PFSK-1 (cell line): ENCODE results near the gene DUSP16.

Source experiments
- POLR2AphosphoS5 ChIP-seq: IDR thresholded peaks from 2 replicates; pipeline ENCODE4 v1.6.1; 2012; ENCODE audit warnings: low read depth, mild to moderate bottlenecking, control low read depth, low read length, moderate library complexity
- SIN3A ChIP-seq: IDR thresholded peaks from 2 replicates; pipeline ENCODE4 v1.6.1; 2012; ENCODE audit warnings: mild to moderate bottlenecking, low read length, moderate library complexity, borderline replicate concordance; ENCODE audit not compliant: insufficient read depth
- TF ChIP-seq, protein P1 (sequence below), 2 experiments: IDR thresholded peaks; 2 replicates each; pipeline versions ENCODE4 v1.6.1 to v1.8.0; 2011 to 2012; ENCODE audit warnings: low read depth in 2 of 2, low read length in 2 of 2, control low read depth in 1 of 2, inconsistent platforms in 1 of 2, mild to moderate bottlenecking in 1 of 2, moderate library complexity in 1 of 2; ENCODE audit not compliant: insufficient read depth in 1 of 2

- no peak for TF ChIP-seq POLR2AphosphoS5
- TF ChIP-seq SIN3A: no peak
- TF ChIP-seq, protein P1, sequence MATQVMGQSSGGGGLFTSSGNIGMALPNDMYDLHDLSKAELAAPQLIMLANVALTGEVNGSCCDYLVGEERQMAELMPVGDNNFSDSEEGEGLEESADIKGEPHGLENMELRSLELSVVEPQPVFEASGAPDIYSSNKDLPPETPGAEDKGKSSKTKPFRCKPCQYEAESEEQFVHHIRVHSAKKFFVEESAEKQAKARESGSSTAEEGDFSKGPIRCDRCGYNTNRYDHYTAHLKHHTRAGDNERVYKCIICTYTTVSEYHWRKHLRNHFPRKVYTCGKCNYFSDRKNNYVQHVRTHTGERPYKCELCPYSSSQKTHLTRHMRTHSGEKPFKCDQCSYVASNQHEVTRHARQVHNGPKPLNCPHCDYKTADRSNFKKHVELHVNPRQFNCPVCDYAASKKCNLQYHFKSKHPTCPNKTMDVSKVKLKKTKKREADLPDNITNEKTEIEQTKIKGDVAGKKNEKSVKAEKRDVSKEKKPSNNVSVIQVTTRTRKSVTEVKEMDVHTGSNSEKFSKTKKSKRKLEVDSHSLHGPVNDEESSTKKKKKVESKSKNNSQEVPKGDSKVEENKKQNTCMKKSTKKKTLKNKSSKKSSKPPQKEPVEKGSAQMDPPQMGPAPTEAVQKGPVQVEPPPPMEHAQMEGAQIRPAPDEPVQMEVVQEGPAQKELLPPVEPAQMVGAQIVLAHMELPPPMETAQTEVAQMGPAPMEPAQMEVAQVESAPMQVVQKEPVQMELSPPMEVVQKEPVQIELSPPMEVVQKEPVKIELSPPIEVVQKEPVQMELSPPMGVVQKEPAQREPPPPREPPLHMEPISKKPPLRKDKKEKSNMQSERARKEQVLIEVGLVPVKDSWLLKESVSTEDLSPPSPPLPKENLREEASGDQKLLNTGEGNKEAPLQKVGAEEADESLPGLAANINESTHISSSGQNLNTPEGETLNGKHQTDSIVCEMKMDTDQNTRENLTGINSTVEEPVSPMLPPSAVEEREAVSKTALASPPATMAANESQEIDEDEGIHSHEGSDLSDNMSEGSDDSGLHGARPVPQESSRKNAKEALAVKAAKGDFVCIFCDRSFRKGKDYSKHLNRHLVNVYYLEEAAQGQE (IDR thresholded peaks at IDR 0.05; ENCODE audit: insufficient read depth in 1 of 2, low read depth in 2 of 2, low read length in 2 of 2): no peak
Observed at GRCh38 chr12:12537421-12537820, 25.2 kb downstream of the DUSP16 start.
